ENCODE results near the gene RYR1.
"Not testable (repeated sequence)": the region's sequence is repeated elsewhere in the genome, so short reads cannot be mapped to it uniquely, and the experiment has no call there.

The RYR1 gene

GRCh38 chr19:38543807-38544568 lies 110.5 kb downstream of the RYR1 start:
- DNase-seq: peak; percentile 80

- DNase-seq: peak; percentile 61
Measured at GRCh38 chr19:38544569-38545315, 111.3 kb downstream of the RYR1 start.

GRCh38 chr19:38545596-38545995 lies 112.1 kb downstream of the RYR1 start:
- DNase-seq: no peak

GRCh38 chr19:38547421-38547820 lies 113.9 kb downstream of the RYR1 start:
- DNase-seq: no peak

GRCh38 chr19:38549061-38549460 lies 115.6 kb downstream of the RYR1 start:
- no peak for DNase-seq

- DNase-seq: no peak
Measured at GRCh38 chr19:38549942-38550341, 116.5 kb downstream of the RYR1 start.

- no peak for DNase-seq
Measured at GRCh38 chr19:38550376-38550775, 116.9 kb downstream of the RYR1 start.

GRCh38 chr19:38551450-38551813 lies 117.9 kb downstream of the RYR1 start:
- DNase-seq: no peak

- DNase-seq: not testable (repeated sequence)
Measured at GRCh38 chr19:38553239-38553638, 119.7 kb downstream of the RYR1 start.

- DNase-seq: no peak
Measured at GRCh38 chr19:38554676-38555141, 121.2 kb downstream of the RYR1 start.

GRCh38 chr19:38555200-38555599 lies 121.7 kb downstream of the RYR1 start:
- DNase-seq: no peak

GRCh38 chr19:38556521-38557174 lies 123.2 kb downstream of the RYR1 start:
- DNase-seq: no peak

GRCh38 chr19:38557205-38557799 lies 123.8 kb downstream of the RYR1 start:
- no peak for DNase-seq

GRCh38 chr19:38558933-38559332 lies 125.4 kb downstream of the RYR1 start:
- DNase-seq: not testable (repeated sequence)

- no peak for DNase-seq
Measured at GRCh38 chr19:38559428-38560401, 126.2 kb downstream of the RYR1 start.

GRCh38 chr19:38561053-38561606 lies 127.6 kb downstream of the RYR1 start:
- no peak for DNase-seq

- no peak for DNase-seq
Measured at GRCh38 chr19:38561658-38562057, 128.2 kb downstream of the RYR1 start.

GRCh38 chr19:38562096-38562495 lies 128.6 kb downstream of the RYR1 start:
- DNase-seq: no peak

GRCh38 chr19:38563475-38563874 lies 130.0 kb downstream of the RYR1 start:
- no peak for DNase-seq

GRCh38 chr19:38564981-38565690 lies 131.6 kb downstream of the RYR1 start:
- DNase-seq: no peak

- DNase-seq: no peak
Measured at GRCh38 chr19:38565691-38566105, 132.2 kb downstream of the RYR1 start.

Data from fibroblast of skin of scalp (primary cell).